ENCODE results near the gene LCE1C.

GRCh38 chr1:152824964-152825363 lies 18.5 kb upstream of the LCE1C start:
- no peak for TF ChIP-seq POLR2A (IDR thresholded peaks at IDR 0.05; ENCODE audit: low read length)
- no peak for TF ChIP-seq CTCF (IDR thresholded peaks at IDR 0.05)
- no peak for TF ChIP-seq SMC3 (IDR thresholded peaks at IDR 0.05)
- TF ChIP-seq EP300 (IDR thresholded peaks at IDR 0.05), result no peak
- no peak for TF ChIP-seq JUNB (IDR thresholded peaks at IDR 0.05)
